Thoracic aorta (tissue), 2 donors: ENCODE measurements around the gene CFAP100. TPM values are rescaled to one million over a fixed set of nuclear protein-coding genes. Genes with fewer than 3 reads are reported as not detected.

Experiments
- ATAC-seq: fragments of 150-250 bp; one replicate; pipeline ENCODE4 v1.8.0; 2017; ENCODE audit warnings: low read depth; ENCODE audit not compliant: insufficient number of reproducible peaks, low FRiP score
- DNase-seq: peaks from one replicate; pipeline ENCODE4 v3.0.0-alpha.2; 2020; ENCODE audit warnings: low spot score
- H3K27ac ChIP-seq, 2 donors: fragments of 200-600 bp; sonication (generic); 1 replicate in 1 of 2; 2 replicates in 1 of 2; pipeline ENCODE4 v1.5.1; 2016; ENCODE audit warnings: mild to moderate bottlenecking in 2 of 2, moderate library complexity in 2 of 2
- H3K27me3 ChIP-seq: fragments of 200-600 bp; sonication (generic); replicated peaks from 2 replicates; pipeline ENCODE4 v1.6.0; 2016; ENCODE audit warnings: mild to moderate bottlenecking; ENCODE audit not compliant: insufficient read depth
- H3K36me3 ChIP-seq: fragments of 200-600 bp; sonication (generic); one replicate; pipeline ENCODE4 v1.5.1; 2016
- H3K4me1 ChIP-seq, 2 donors: fragments of 200-600 bp; sonication (generic); 1 replicate in 1 of 2; 2 replicates in 1 of 2; pipeline versions ENCODE4 v1.5.1 to v1.6.0; 2016; ENCODE audit warnings: low read depth in 2 of 2, mild to moderate bottlenecking in 1 of 2; ENCODE audit not compliant: control insufficient read depth in 1 of 2
- H3K4me3 ChIP-seq: fragments of 200-600 bp; sonication (generic); 2 replicates; pipeline ENCODE4 v1.5.1; 2016; ENCODE audit warnings: mild to moderate bottlenecking
- H3K9me3 ChIP-seq: fragments of 200-600 bp; sonication (generic); 2 replicates; pipeline ENCODE4 v1.5.1; 2016
- CTCF ChIP-seq: fragments of 200-600 bp; sonication (generic); IDR thresholded peaks from one replicate; pipeline ENCODE4 v1.5.1; 2019; ENCODE audit warnings: antibody characterized with exemption
- total RNA-seq, 2 donors: library from RNA; depleted of rRNA; stranded (reverse); fragments of >200 nt; gene quantifications; one replicate each; pipeline versions ENCODE4 v1.1.0 to v1.2.3, GENCODE V29; 2016

Gene CFAP100
- total RNA-seq, 2 donors from 2014 or later: not detected

GRCh38 chr3:126436826-126437717 lies 42.4 kb downstream of the CFAP100 start:
- no peak overlapping the region for H3K27ac ChIP-seq
- DNase-seq (no peak), ATAC-seq (no peak)
- no peaks in the 10 kb centered on the region for H3K27me3 ChIP-seq
- no peaks in the 10 kb centered on the region for H3K4me1 ChIP-seq
- TF ChIP-seq CTCF: no peak
- no peaks in the 10 kb centered on the region for H3K9me3 ChIP-seq
- H3K36me3 ChIP-seq: peaks cover 22% of the 10 kb centered on the region
- H3K4me3 ChIP-seq: no peak overlapping the region

- Histone ChIP-seq H3K27me3 (no peaks in the 10 kb centered on the region), H3K27ac (no peak overlapping the region), H3K9me3 (no peaks in the 10 kb centered on the region), H3K36me3 (peaks cover 22% of the 10 kb centered on the region), H3K4me3 (no peak overlapping the region), H3K4me1 (no peaks in the 10 kb centered on the region)
- ATAC-seq (no peak), DNase-seq (no peak)
- no peak for TF ChIP-seq CTCF
These were observed 43.5 kb downstream of the CFAP100 start for GRCh38 chr3:126438186-126438585.

- Histone ChIP-seq H3K27me3 (no peaks in the 10 kb centered on the region), H3K4me3 (no peak overlapping the region), H3K27ac (no peak overlapping the region), H3K9me3 (no peaks in the 10 kb centered on the region), H3K36me3 (peaks cover 22% of the 10 kb centered on the region), H3K4me1 (no peaks in the 10 kb centered on the region)
- DNase-seq (no peak), ATAC-seq (no peak)
- no peak for TF ChIP-seq CTCF
These were observed 44.0 kb downstream of the CFAP100 start for GRCh38 chr3:126438746-126439145.

GRCh38 chr3:126439346-126439967 lies 44.7 kb downstream of the CFAP100 start:
- Histone ChIP-seq H3K4me3 (no peak overlapping the region), H3K9me3 (no peaks in the 10 kb centered on the region), H3K4me1 (no peaks in the 10 kb centered on the region), H3K27ac (no peak overlapping the region), H3K36me3 (peaks cover 22% of the 10 kb centered on the region), H3K27me3 (no peaks in the 10 kb centered on the region)
- ATAC-seq (no peak), DNase-seq (no peak)
- no peak for TF ChIP-seq CTCF

GRCh38 chr3:126439968-126440708 lies 45.4 kb downstream of the CFAP100 start:
- H3K36me3 ChIP-seq: peaks cover 22% of the 10 kb centered on the region
- ATAC-seq: no peak
- DNase-seq: no peak

More at GRCh38 chr3:126439968-126440708, 45.4 kb downstream of the CFAP100 start:
- H3K9me3 ChIP-seq: no peaks in the 10 kb centered on the region
- H3K27me3 ChIP-seq: no peaks in the 10 kb centered on the region
- TF ChIP-seq CTCF: no peak
- no peak overlapping the region for H3K4me3 ChIP-seq
- no peaks in the 10 kb centered on the region for H3K4me1 ChIP-seq
- H3K27ac ChIP-seq: no peak overlapping the region
